CD4-positive, alpha-beta T cell treated with Interleukin-10 for 1 hour (primary cell): Measurements from ENCODE around the gene WEE1.
A peak's percentile ranks its signal among the peaks of the same experiment; 100 is the strongest.

ENCODE experiments used
- DNase-seq: peaks from one replicate; pipeline ENCODE4 v3.0.0-alpha.2; 2020

WEE1 gene

DNA sequence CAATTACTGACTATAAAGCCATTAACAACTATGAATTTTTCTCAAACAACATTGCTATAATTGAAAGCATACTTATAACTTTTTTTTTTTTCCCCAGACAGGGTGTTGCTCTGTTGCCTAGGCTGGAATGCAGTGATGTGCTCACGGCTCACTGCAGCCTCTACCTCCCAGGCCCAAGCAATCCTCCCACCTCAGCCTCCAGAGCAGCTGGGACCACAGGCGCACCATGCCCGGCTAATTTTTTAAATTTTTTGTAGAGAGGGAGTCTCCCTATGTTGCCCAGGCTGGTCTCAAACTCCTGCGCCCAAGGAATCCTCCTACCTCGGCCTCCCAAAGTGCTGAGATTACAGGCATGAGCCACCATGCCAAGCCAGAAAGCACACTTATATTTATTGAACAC lies 6.1 kb upstream of the WEE1 start:
- DNase-seq: no peak

DNA sequence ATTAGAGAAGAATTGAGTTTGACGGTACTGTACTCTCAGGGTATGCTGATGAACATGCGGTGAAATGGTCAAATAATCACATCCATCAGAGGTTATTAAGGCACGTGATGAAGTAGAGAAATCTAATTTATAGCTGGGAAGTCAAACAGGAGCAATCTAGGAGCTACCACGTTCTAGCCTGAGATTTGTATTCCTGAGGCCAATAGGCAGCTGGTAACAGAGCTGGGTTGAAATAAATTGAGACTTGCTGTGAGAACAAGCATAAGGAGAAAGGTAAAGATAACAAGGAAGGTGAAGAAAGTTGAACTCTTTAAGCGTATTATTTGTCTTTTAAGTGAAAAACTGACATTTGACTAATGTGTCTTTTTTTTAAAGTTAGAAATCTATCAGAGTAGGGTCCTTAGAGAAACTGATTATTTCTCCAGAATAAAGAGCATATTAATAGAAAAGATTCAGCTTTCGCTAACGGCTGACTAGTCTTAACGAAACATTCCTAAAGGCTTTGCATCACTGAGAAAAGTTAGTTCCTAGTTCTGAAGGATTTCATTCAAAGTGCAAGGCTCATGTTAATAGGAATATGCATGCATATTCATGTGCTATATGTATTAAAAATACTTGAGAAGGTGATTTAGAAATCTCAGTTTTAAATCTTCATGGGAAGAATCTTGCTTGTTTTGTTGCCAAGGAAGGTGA lies 5.2 kb upstream of the WEE1 start:
- DNase-seq: no peak

DNA sequence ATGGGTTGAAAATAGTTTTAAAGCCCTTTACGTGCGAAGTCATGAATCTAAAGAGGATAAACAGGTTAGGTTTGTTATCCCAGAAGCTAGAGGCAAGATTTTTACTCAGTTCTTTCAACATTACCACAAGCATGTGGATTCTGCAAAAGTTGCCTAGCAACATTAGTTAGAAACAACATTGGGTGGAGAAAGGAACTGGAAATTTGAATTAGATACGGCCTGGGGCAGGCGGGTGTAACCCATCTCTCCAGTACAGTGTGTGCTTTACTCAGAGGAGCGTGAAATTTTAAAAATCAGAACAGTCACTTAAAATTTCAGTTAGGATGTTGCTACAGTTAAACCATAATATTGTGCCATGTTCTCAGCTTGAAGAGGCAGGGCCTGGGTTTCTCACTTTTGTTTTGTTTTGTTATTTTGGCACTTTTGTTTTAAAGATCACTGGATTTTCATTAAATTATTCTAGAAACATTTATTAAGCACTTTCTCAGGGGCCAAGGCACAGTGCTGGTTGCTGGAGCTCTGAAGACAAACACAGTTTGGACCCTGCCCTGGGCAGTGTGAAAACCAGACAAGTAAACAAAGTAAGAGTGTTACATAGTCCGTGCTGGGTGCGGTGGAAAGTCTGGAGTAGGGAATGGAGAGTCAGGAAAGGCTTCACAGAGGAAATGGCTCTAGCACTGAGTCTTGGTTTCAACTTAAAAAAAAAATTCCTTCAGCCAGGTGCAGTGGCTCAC lies 4.4 kb upstream of the WEE1 start:
- peak; percentile 48 for DNase-seq

DNA sequence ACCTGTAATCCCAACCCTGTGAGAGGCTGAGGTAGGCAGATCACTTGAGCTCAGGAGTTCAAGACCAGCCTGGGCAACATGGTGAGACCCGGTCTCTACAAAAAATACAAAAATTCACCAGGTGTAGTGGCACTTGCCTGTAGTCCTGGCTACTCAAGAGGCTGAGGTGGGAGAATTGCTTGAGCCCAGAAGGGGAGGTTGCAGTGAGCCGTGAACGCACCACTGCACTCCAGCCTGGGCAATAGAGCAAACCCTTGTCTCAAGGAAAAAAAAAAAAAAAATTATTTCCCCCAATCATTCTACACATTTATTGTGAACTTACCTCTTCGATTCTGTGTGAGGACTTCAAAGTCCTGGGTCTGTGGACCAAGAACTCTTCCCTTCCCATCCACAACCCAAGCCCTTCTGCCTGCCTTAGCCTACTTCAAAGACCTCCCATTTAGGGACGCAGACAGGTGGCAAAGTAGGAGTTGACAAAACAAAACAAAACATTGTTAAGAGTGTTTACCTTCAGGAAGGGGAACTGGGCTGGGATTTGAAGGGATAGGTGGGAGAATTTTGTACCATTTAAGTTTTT lies 3.8 kb upstream of the WEE1 start:
- no peak for DNase-seq

GRCh38 chr11:9570313-9571025 lies 3.0 kb upstream of the WEE1 start:
- no peak for DNase-seq

DNA sequence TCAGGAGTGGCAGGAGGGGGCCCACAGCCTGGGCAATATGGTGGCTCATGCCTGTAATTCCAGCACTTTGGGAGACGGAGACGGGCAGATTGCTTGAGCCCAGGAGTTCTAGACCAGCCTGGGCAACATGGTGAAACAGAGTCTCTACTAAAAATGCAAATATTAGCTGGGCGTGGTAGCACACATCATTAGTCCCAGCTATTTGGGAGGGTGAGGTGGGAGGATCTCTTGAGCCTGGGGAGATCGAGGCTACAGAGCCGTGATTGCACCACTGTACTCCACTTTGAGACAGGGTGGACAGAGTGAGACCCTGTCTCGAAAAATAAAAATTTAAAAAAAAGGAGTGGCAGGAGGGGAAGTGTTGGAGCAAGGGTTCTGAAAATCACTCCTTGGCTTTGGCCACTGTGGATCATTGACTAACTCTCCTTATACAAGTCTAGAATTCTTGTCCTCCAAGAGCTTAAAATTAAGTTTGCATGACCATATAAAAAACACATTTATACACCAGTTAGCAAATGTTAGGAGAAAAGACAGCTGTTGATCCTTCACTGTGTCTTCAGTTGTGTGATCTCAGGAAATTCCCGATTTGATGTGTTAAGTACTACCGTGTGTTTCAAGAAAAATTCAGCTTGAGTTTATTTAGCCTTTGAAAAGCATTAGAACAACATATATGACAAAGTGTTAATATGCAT lies 2.3 kb upstream of the WEE1 start:
- DNase-seq: no peak

GRCh38 chr11:9571763-9572115 lies 1.7 kb upstream of the WEE1 start:
- DNase-seq: no peak

DNA sequence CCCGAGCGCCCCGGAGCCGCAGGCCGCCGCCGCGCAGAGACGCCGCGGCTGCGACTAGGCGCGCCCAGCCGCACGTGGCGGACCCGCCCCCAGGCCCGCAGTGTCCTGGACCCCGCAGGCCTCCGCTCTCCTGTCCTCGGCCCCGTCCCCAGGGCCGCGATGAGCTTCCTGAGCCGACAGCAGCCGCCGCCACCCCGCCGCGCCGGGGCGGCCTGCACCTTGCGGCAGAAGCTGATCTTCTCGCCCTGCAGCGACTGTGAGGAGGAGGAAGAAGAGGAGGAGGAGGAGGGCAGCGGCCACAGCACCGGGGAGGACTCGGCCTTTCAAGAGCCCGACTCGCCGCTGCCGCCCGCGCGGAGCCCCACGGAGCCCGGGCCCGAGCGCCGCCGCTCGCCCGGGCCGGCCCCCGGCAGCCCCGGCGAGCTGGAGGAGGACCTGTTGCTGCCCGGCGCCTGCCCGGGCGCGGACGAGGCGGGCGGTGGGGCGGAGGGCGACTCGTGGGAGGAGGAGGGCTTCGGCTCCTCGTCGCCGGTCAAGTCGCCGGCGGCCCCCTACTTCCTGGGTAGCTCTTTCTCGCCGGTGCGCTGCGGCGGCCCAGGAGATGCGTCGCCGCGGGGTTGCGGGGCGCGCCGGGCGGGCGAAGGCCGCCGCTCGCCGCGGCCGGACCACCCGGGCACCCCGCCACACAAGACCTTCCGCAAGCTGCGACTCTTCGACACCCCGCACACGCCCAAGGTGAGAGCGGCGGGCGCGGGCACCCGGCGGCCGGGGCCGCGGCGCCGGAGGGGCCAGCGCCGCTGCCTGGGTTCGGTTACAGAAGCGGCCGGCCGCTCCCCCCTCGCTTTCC lies 528 bp downstream of the WEE1 start:
- peak; percentile 24 for DNase-seq

DNA sequence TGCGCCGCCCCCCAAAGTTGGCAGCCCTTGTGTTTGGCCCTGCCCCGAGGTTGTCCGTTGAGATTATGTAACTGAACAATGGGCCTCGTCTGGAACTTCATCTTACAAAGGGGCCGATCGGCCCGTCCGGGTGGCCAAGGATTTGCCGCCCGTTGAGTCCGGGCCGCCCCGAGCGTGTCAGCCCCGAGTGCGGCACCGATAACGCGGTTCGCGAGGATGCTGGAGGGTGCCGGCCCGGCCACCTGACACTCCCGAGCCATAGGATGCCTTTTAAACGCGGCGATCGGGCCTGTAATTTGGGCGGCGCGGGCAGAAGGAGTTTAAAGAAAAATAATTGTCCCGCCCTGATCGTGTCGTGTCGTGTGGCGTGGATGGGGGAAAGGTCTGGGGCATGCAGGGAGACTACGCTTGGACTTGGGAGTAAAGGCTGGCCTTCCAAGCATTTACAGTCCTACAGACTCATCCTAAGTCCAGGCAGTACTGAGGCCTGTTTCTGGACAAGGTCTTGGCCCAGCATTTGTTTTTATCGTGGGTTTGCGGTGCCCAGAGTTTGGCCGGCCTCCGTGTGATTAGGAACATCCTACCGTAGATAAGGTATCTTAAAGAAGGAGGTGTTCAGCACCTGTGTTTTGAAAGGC lies 1.3 kb downstream of the WEE1 start:
- DNase-seq: peak; percentile 32

GRCh38 chr11:9575260-9576240 lies 2.1 kb downstream of the WEE1 start:
- DNase-seq: peak; percentile 38

DNA sequence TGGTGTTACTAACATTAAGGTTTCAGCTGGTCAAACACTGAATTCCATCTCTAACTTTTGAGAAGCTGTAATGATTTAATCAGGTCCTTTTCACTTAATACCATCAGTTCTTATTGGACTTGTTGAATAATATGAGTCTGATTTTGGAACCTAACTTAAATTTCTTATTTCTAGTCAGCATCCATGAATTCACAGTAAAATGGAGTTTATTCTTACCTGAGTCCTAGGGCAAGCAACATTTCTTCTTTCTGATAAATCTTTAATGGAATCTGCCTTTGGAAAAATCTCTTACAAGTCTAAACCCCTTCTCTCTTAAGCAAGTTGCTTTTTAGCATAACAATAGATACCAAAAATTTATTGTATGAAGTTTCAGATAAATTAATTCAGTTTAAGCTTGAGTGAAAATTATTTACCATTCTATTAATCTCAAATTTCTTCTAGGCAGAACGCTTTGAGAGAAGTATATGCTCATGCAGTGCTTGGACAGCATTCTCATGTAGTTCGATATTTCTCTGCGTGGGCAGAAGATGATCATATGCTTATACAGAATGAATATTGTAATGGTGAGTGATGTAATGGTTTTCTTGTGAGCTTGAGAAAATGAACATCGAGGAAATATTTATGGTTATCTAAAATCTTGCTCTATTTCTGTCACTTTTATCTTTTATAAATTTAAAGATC lies 3.4 kb downstream of the WEE1 start:
- peak; percentile 22 for DNase-seq

DNA sequence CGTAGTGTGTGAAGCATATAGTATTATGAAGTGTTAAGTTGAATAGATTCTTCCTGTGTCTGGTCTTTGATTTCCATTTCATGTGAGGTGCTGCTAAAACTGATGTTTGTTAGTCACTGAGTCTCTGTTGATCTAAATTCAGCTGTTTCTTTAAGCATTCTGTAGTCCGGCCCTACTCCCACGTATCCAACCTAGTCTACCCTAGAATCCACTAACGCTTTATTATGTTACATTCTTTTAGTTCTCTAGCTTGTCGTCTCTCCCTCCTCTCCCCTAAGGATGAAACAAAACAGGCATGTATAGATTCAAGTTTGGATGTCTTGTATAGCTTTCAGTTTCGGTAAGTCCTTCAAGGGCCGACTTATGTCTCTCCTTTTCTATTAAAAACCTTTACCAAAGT lies 4.1 kb downstream of the WEE1 start:
- peak; percentile 44 for DNase-seq

GRCh38 chr11:9580894-9581293 lies 7.4 kb downstream of the WEE1 start:
- DNase-seq: no peak

- no peak for DNase-seq
Observed at GRCh38 chr11:9581556-9582161, 8.2 kb downstream of the WEE1 start.

DNA sequence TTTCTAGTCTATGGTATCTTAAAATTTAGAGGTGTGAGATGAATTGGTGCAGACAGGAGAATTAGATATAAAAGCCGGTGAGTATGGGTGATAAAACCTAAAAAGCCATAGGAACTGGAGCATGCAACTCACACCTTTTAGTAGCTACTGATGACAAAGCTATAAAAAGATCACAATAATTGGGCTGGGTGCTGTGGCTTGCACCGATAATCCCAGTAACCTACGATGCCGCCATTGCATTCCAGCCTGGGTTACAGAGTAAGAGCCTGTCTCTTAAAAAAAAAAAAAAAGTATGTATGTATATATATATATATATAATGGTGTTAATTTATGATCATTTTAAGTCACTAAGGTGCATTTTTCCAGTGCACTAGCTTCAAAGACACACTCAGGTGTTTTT lies 17.2 kb downstream of the WEE1 start:
- no peak for DNase-seq

DNA sequence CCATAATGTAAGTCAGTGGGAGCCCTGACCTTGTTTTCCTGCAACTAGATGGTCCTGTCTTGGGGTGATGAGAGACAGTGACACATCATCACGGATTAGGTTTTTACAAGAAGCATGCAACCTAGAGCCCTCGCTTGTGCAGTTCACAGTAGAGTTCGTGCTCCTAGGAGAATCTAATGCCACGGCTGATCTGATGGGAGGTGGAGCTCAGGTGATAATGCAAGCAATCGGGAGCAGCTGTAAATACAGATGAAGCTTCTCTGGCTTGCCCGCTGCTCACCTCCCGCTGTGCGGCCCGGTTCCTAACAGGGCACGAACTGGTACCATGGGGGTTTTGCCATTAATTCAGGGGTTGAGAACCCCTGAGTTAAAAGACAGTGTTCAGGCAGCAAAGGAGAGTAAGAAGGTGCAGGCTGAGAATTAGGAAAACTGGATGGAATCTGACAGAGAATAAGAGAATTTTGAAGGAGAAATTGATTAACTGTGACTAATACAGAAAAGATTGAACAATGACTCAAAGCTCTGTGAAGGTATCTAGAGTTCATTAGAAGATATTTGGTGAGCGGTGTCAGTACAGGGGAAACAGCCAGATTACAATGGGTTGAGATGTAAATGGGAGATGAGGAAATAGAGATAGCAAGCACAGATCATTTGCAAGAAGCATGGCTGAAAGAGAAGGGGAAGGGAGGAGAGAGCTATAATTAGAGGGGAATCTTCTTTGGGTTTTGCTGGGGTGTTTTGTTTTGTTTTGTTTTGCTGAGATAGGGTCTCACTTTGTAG lies 21.0 kb downstream of the WEE1 start:
- no peak for DNase-seq

DNA sequence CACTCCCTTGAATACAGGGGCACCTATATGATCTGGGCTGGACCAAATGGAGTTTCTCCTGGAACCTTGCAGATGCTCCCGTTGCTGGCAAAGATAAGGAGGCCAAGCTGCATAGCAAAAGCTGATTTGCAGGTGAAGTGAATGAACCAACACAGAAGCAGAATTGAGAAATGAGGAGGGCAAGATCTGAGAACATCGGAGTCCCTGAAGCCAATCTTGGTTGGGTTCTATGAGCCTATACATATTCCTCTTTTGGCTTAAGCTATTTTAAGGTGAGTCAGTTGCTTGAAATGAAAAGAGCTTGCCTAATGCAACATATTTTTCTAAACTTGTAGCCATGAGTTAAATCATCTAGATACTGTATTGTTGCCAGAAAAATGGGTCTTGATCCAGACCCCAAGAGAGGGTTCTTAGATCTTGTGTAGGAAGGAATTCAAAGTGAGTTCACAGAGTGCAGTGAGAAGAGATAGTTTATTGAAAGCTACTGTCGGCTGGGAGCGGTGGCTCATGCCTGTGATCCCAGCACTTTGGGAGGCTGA lies 23.5 kb downstream of the WEE1 start:
- DNase-seq: no peak

GRCh38 chr11:9600166-9600565 lies 26.7 kb downstream of the WEE1 start:
- DNase-seq: no peak
